ENCODE data around the gene DAO. TPM values are rescaled to one million over a fixed set of nuclear protein-coding genes. Genes with fewer than 3 reads are reported as not detected.

The DAO gene
- polyA plus RNA-seq, 1 of the 3 experiments (the other 2 are of a cell fraction): not detected

DNA sequence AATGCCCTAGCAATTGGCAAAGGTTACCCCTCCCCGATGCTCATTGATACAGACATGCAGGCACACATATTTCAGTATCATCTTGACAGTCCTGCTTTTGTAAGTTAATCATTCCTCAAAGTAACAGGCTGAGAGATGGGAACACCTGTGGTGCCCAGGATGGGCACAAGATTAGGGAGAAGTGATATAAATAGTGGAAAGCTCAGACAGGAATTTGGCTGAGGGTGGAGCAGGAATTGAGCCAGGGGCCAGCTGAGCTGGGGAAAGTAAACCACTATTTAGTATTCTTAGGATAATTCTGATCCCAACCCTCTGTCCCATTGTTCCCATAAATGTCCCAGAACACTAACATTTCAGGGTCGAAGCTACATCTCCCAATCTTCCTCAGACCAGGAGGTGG lies 38.3 kb downstream of the DAO start:
- CTCF ChIA-PET: interaction anchor here (2.4 kb wide), 1 partner anchor 32 kb away, joined by 8 read pairs; no protein-coding TSS in a partner anchor
- POLR2A ChIA-PET: no interaction called here

DNA sequence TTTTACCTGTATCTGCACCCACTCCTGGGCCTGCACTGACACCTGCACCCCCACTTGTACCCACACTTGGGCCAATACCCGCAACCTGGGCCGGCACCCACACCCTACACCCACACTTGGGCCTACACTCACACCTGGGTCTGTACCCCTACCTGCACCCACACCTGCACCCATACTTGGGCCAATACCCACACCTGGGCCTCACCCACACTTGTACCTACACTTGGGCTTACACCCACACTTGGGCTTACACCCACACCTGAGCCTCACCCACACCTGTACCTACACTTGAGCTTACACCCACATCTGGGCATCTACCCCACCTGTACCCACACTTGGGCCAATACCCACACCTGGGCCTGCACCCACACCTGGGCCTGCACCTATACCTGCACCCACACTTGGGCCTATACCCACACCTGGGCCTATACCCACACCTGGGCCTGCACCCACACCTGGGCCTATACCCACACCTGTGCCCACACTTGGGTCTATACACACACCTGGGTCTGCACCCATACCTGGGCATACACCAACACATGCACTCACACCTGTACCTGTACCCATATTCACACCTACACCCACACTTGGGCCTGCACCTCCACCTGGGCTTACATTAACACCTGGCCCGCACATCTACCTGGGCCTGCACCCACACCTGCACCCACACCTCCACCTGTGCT lies 39.2 kb downstream of the DAO start:
- no peak overlapping the region for H3K9ac ChIP-seq
- WGBS (ENCODE audit: low lambda C conversion rate): 51% methylated on average over 3 of the region's 3 CpGs
- H3K36me3 ChIP-seq (replicated peaks in 1 of 2; ENCODE audit: control insufficient read depth in 1 of 2, insufficient read depth in 2 of 2, low read length in 1 of 2): no peaks in the 10 kb centered on the region
- POLR2A ChIA-PET: no interaction called here
- H3K4me3 ChIP-seq (ENCODE audit: low read depth in 2 of 2, low read length in 1 of 2): no peak overlapping the region
- no peak overlapping the region for H3K4me2 ChIP-seq
- H4K20me1 ChIP-seq (ENCODE audit: insufficient read depth): no peaks in the 10 kb centered on the region
- H3K9me3 ChIP-seq: no peaks in the 10 kb centered on the region
- no peak overlapping the region for H2AFZ ChIP-seq (ENCODE audit: low read depth)
- no peak overlapping the region for H3K27ac ChIP-seq (ENCODE audit: low read depth in 2 of 2, low read length in 1 of 2)
- no peaks in the 10 kb centered on the region for H3F3A ChIP-seq (replicated peaks; ENCODE audit: insufficient read depth)
- CTCF ChIA-PET: no interaction called here
- no peaks in the 10 kb centered on the region for H3K9me2 ChIP-seq
- H3K79me2 ChIP-seq (ENCODE audit: insufficient read depth): no peaks in the 10 kb centered on the region
- no peaks in the 10 kb centered on the region for H3K4me1 ChIP-seq (ENCODE audit: control insufficient read depth in 1 of 2, insufficient read depth in 2 of 2, low read depth in 1 of 2, low read length in 1 of 2)
- H3K27me3 ChIP-seq (ENCODE audit: insufficient read depth): no peaks in the 10 kb centered on the region
- DNase-seq: no peak
- no peak for TF ChIP-seq SIN3A (IDR thresholded peaks at IDR 0.05; ENCODE audit: borderline replicate concordance, low read depth, low read length)
- TF ChIP-seq, protein P1, sequence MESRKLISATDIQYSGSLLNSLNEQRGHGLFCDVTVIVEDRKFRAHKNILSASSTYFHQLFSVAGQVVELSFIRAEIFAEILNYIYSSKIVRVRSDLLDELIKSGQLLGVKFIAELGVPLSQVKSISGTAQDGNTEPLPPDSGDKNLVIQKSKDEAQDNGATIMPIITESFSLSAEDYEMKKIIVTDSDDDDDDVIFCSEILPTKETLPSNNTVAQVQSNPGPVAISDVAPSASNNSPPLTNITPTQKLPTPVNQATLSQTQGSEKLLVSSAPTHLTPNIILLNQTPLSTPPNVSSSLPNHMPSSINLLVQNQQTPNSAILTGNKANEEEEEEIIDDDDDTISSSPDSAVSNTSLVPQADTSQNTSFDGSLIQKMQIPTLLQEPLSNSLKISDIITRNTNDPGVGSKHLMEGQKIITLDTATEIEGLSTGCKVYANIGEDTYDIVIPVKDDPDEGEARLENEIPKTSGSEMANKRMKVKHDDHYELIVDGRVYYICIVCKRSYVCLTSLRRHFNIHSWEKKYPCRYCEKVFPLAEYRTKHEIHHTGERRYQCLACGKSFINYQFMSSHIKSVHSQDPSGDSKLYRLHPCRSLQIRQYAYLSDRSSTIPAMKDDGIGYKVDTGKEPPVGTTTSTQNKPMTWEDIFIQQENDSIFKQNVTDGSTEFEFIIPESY (IDR thresholded peaks at IDR 0.05; ENCODE audit: borderline replicate concordance, low read depth): no peak
- TF ChIP-seq, protein P2, sequence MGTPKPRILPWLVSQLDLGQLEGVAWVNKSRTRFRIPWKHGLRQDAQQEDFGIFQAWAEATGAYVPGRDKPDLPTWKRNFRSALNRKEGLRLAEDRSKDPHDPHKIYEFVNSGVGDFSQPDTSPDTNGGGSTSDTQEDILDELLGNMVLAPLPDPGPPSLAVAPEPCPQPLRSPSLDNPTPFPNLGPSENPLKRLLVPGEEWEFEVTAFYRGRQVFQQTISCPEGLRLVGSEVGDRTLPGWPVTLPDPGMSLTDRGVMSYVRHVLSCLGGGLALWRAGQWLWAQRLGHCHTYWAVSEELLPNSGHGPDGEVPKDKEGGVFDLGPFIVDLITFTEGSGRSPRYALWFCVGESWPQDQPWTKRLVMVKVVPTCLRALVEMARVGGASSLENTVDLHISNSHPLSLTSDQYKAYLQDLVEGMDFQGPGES (IDR thresholded peaks at IDR 0.05; ENCODE audit: low read depth, low read length): no peak
- no peak for TF ChIP-seq TCF12 (IDR thresholded peaks at IDR 0.05)
- TF ChIP-seq EP300 (IDR thresholded peaks at IDR 0.05; ENCODE audit: borderline replicate concordance in 1 of 2, low read depth in 1 of 2, low read length in 1 of 2): no peak
- TF ChIP-seq, protein P3, sequence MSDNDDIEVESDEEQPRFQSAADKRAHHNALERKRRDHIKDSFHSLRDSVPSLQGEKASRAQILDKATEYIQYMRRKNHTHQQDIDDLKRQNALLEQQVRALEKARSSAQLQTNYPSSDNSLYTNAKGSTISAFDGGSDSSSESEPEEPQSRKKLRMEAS (IDR thresholded peaks at IDR 0.05; ENCODE audit: low read depth): no peak
- TF ChIP-seq, protein P4, sequence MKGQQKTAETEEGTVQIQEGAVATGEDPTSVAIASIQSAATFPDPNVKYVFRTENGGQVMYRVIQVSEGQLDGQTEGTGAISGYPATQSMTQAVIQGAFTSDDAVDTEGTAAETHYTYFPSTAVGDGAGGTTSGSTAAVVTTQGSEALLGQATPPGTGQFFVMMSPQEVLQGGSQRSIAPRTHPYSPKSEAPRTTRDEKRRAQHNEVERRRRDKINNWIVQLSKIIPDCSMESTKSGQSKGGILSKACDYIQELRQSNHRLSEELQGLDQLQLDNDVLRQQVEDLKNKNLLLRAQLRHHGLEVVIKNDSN (IDR thresholded peaks at IDR 0.05; ENCODE audit: borderline replicate concordance, low read depth): no peak
- TF ChIP-seq SMC3 (IDR thresholded peaks at IDR 0.05; ENCODE audit: low read depth, low read length): no peak
- no peak for TF ChIP-seq RAD21 (IDR thresholded peaks at IDR 0.05; ENCODE audit: low read length)
- TF ChIP-seq GATA2 (CRISPR knock-in tag; IDR thresholded peaks at IDR 0.05): no peak
- TF ChIP-seq EZH2phosphoT487 (IDR thresholded peaks at IDR 0.05; ENCODE audit: borderline replicate concordance, low read depth): no peak
- TF ChIP-seq, protein P5, sequence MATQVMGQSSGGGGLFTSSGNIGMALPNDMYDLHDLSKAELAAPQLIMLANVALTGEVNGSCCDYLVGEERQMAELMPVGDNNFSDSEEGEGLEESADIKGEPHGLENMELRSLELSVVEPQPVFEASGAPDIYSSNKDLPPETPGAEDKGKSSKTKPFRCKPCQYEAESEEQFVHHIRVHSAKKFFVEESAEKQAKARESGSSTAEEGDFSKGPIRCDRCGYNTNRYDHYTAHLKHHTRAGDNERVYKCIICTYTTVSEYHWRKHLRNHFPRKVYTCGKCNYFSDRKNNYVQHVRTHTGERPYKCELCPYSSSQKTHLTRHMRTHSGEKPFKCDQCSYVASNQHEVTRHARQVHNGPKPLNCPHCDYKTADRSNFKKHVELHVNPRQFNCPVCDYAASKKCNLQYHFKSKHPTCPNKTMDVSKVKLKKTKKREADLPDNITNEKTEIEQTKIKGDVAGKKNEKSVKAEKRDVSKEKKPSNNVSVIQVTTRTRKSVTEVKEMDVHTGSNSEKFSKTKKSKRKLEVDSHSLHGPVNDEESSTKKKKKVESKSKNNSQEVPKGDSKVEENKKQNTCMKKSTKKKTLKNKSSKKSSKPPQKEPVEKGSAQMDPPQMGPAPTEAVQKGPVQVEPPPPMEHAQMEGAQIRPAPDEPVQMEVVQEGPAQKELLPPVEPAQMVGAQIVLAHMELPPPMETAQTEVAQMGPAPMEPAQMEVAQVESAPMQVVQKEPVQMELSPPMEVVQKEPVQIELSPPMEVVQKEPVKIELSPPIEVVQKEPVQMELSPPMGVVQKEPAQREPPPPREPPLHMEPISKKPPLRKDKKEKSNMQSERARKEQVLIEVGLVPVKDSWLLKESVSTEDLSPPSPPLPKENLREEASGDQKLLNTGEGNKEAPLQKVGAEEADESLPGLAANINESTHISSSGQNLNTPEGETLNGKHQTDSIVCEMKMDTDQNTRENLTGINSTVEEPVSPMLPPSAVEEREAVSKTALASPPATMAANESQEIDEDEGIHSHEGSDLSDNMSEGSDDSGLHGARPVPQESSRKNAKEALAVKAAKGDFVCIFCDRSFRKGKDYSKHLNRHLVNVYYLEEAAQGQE (IDR thresholded peaks at IDR 0.05; ENCODE audit: low read depth, low read length): no peak
- TF ChIP-seq POLR2AphosphoS5 (IDR thresholded peaks at IDR 0.05; ENCODE audit: low read depth, low read length): no peak
- TF ChIP-seq FOSL2 (IDR thresholded peaks at IDR 0.05; ENCODE audit: borderline replicate concordance, low read depth): no peak
- no peak for TF ChIP-seq NFIC (IDR thresholded peaks at IDR 0.05; ENCODE audit: borderline replicate concordance)

More for the DNA sequence above, 38.3 kb downstream of the DAO start:
- no peaks in the 10 kb centered on the region for H3F3A ChIP-seq (replicated peaks; ENCODE audit: insufficient read depth)
- H3K4me2 ChIP-seq: no peak overlapping the region
- no peaks in the 10 kb centered on the region for H3K9me3 ChIP-seq
- no peak overlapping the region for H3K9ac ChIP-seq
- DNase-seq: no peak
- TF ChIP-seq EP300 (IDR thresholded peaks at IDR 0.05; ENCODE audit: borderline replicate concordance in 1 of 2, low read depth in 1 of 2, low read length in 1 of 2): no peak
- no peak for TF ChIP-seq ELF1 (IDR thresholded peaks at IDR 0.05)
- TF ChIP-seq JUND (IDR thresholded peaks at IDR 0.05): no peak
- TF ChIP-seq, protein P6, sequence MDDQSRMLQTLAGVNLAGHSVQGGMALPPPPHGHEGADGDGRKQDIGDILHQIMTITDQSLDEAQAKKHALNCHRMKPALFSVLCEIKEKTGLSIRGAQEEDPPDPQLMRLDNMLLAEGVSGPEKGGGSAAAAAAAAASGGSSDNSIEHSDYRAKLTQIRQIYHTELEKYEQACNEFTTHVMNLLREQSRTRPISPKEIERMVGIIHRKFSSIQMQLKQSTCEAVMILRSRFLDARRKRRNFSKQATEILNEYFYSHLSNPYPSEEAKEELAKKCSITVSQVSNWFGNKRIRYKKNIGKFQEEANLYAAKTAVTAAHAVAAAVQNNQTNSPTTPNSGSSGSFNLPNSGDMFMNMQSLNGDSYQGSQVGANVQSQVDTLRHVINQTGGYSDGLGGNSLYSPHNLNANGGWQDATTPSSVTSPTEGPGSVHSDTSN (IDR thresholded peaks at IDR 0.05): no peak
- no peaks in the 10 kb centered on the region for H4K20me1 ChIP-seq (ENCODE audit: insufficient read depth)
- H3K27ac ChIP-seq (ENCODE audit: low read depth in 2 of 2, low read length in 1 of 2): no peak overlapping the region
- H3K4me3 ChIP-seq (ENCODE audit: low read depth in 2 of 2, low read length in 1 of 2): no peak overlapping the region
- no peaks in the 10 kb centered on the region for H3K9me2 ChIP-seq
- no peaks in the 10 kb centered on the region for H3K36me3 ChIP-seq (replicated peaks in 1 of 2; ENCODE audit: control insufficient read depth in 1 of 2, insufficient read depth in 2 of 2, low read length in 1 of 2)
- no peaks in the 10 kb centered on the region for H3K27me3 ChIP-seq (ENCODE audit: insufficient read depth)
- H3K79me2 ChIP-seq (ENCODE audit: insufficient read depth): no peaks in the 10 kb centered on the region
- no peak overlapping the region for H2AFZ ChIP-seq (ENCODE audit: low read depth)
- WGBS (ENCODE audit: low lambda C conversion rate): 19% methylated on average over 2 of the region's 2 CpGs
- no peaks in the 10 kb centered on the region for H3K4me1 ChIP-seq (ENCODE audit: control insufficient read depth in 1 of 2, insufficient read depth in 2 of 2, low read depth in 1 of 2, low read length in 1 of 2)
